ENCODE data around the gene GCC1. TPM values are rescaled to one million over a fixed set of nuclear protein-coding genes. Genes with fewer than 3 reads are reported as not detected.

GCC1 gene
- total and polyA plus RNA-seq, 4 donors, result 5.5 to 13.6 (median 10.2) TPM

DNA sequence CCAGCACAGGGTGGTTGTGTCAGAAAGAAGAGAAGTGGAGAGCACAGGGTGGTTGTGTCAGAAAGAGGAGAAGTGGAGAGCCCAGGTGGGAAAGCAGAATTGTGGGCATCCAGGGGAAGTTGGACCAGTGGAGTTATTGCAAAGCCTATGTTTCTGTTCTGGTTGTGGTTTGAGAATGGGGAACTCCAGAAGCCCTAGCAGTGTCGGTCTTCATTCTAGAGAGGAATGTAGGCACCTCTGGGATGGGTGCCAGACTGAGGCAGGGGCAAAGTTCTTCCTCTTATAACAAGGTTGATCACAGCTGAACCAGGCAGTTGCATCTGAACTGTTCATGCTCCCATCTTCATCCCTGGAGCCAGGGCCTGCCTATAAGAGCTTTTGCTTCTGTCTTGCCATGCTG, 9.1 kb upstream of the GCC1 start:
- Histone ChIP-seq H3K4me3 (ENCODE audit: low read length in 2 of 2) (no peak overlapping the region), H3K27me3 (ENCODE audit: control insufficient read depth in 1 of 2, insufficient read depth in 2 of 2, low read length in 1 of 2) (no peaks in the 10 kb centered on the region), H3K27ac (ENCODE audit: low read depth in 1 of 2, low read length in 2 of 2) (no peak overlapping the region), H3K9me3 (ENCODE audit: control insufficient read depth, low read length) (no peaks in the 10 kb centered on the region), H3K4me1 (ENCODE audit: control insufficient read depth in 1 of 2, insufficient read depth in 2 of 2, low read length in 2 of 2) (no peaks in the 10 kb centered on the region), H3K36me3 (ENCODE audit: control insufficient read depth in 1 of 2, insufficient read depth in 2 of 2, low read length in 1 of 2) (peaks cover 0 to 3% of the 10 kb centered on the region in 2 donors)
- intact Hi-C loops (cut with DNase I), result no loop called here
- ATAC-seq (ENCODE audit: low FRiP score) (no peak), DNase-seq (peak in 1 of 2 donors; percentile 63)
- whole genome bisulfite sequencing, 2 donors, result 73 to 81% methylated on average over 1 of the region's 1 CpG

DNA sequence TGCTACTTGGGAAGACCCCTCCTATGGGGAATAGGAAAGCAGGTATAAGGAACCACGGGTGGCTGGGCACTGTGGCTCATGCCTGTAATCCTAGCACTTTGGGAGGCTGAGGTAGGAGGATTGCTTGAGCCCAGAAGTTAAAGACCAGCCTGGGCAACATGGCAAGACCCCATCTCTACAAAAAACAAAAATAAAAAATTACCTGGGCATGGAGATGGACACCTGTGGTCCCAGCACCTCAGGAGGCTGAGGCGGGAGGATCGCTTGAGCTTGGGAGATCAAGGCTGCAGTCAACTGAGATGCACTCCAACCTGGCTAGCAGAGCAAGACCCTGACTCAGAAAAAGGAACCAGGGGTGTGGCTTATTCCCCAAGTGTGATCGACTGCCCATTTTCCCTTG, 7.2 kb upstream of the GCC1 start:
- 74 to 75% methylated on average over 4 of the region's 4 CpGs for WGBS, 2 donors
- ATAC-seq (ENCODE audit: low FRiP score), result no peak
- DNase-seq, result no peak
- Histone ChIP-seq H3K27ac (ENCODE audit: low read depth in 1 of 2, low read length in 2 of 2) (no peak overlapping the region), H3K27me3 (ENCODE audit: control insufficient read depth in 1 of 2, insufficient read depth in 2 of 2, low read length in 1 of 2) (no peaks in the 10 kb centered on the region), H3K9me3 (ENCODE audit: control insufficient read depth, low read length) (no peaks in the 10 kb centered on the region), H3K4me1 (ENCODE audit: control insufficient read depth in 1 of 2, insufficient read depth in 2 of 2, low read length in 2 of 2) (no peaks in the 10 kb centered on the region), H3K36me3 (ENCODE audit: control insufficient read depth in 1 of 2, insufficient read depth in 2 of 2, low read length in 1 of 2) (peaks cover 0 to 3% of the 10 kb centered on the region in 2 donors), H3K4me3 (ENCODE audit: low read length in 2 of 2) (no peak overlapping the region)
- intact Hi-C loops (cut with DNase I), result no loop called here

DNA sequence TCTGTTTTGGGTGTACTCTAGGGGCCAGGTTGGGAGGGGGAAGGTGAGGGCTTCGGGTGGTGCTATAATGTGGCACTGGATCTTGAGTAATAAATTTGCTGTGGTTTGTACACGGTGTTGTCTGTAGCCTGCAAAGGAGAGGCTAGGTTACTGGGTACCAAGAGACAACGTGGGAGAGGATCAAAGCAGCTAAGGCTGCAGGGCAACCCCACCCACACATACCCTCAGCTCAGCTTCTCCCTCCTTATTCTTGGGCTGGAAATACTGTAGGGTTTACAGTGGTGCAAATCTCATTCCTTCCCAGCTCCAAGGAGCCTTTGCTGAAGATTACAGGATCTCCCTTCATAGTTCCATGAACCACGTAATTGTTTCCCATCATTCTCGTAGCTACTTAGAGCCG, 6.2 kb upstream of the GCC1 start:
- H3K27ac ChIP-seq (ENCODE audit: low read depth in 1 of 2, low read length in 2 of 2), result no peak overlapping the region
- H3K4me1 ChIP-seq (ENCODE audit: control insufficient read depth in 1 of 2, insufficient read depth in 2 of 2, low read length in 2 of 2), result no peaks in the 10 kb centered on the region
- no peak overlapping the region for H3K4me3 ChIP-seq (ENCODE audit: low read length in 2 of 2)
- H3K27me3 ChIP-seq (ENCODE audit: control insufficient read depth in 1 of 2, insufficient read depth in 2 of 2, low read length in 1 of 2), result no peaks in the 10 kb centered on the region
- ATAC-seq (ENCODE audit: low FRiP score) (no peak), DNase-seq (no peak)
- no peaks in the 10 kb centered on the region for H3K9me3 ChIP-seq (ENCODE audit: control insufficient read depth, low read length)
- peaks cover 0 to 3% of the 10 kb centered on the region in 2 donors for H3K36me3 ChIP-seq (ENCODE audit: control insufficient read depth in 1 of 2, insufficient read depth in 2 of 2, low read length in 1 of 2)
- intact Hi-C loops (cut with DNase I), result no loop called here
- 87 to 88% methylated on average over 6 of the region's 6 CpGs for WGBS, 2 donors

DNA sequence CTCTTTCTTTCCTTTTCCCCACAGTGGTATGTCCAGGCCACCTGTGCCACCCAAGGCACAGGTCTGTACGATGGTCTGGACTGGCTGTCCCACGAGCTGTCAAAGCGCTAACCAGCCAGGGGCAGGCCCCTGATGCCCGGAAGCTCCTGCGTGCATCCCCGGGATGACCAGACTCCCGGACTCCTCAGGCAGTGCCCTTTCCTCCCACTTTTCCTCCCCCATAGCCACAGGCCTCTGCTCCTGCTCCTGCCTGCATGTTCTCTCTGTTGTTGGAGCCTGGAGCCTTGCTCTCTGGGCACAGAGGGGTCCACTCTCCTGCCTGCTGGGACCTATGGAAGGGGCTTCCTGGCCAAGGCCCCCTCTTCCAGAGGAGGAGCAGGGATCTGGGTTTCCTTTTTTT, 5.8 kb upstream of the GCC1 start:
- WGBS, 2 donors, result 93 to 97% methylated on average over 7 of the region's 7 CpGs
- Histone ChIP-seq H3K4me1 (ENCODE audit: control insufficient read depth in 1 of 2, insufficient read depth in 2 of 2, low read length in 2 of 2) (no peaks in the 10 kb centered on the region), H3K27ac (ENCODE audit: low read depth in 1 of 2, low read length in 2 of 2) (no peak overlapping the region), H3K27me3 (ENCODE audit: control insufficient read depth in 1 of 2, insufficient read depth in 2 of 2, low read length in 1 of 2) (no peaks in the 10 kb centered on the region), H3K4me3 (ENCODE audit: low read length in 2 of 2) (no peak overlapping the region), H3K36me3 (ENCODE audit: control insufficient read depth in 1 of 2, insufficient read depth in 2 of 2, low read length in 1 of 2) (peaks cover 0 to 3% of the 10 kb centered on the region in 2 donors), H3K9me3 (ENCODE audit: control insufficient read depth, low read length) (no peaks in the 10 kb centered on the region)
- intact Hi-C loops (cut with DNase I), result no loop called here
- ATAC-seq (ENCODE audit: low FRiP score) (no peak), DNase-seq (no peak)

DNA sequence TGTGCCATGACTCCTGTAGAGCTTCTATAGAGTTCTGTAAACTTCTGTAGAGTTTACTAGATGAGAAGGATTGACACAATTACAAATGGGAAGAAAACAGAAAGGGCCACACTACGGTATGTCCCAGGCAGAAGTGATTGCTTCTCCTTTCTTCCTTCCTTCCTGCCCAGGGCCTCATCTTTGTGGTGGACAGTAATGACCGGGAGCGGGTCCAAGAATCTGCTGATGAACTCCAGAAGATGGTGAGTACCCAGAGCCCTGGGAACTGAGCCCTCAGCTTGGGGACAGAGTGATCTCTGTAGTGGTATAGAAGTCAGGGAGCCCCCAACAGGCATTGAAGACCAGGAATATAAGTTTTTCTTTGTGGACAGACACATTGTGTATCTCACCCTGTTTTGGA, 4.5 kb upstream of the GCC1 start:
- ATAC-seq (ENCODE audit: low FRiP score) (no peak), DNase-seq (no peak)
- Histone ChIP-seq H3K27me3 (ENCODE audit: control insufficient read depth in 1 of 2, insufficient read depth in 2 of 2, low read length in 1 of 2) (no peaks in the 10 kb centered on the region), H3K9me3 (ENCODE audit: control insufficient read depth, low read length) (no peaks in the 10 kb centered on the region), H3K4me3 (ENCODE audit: low read length in 2 of 2) (no peak overlapping the region), H3K27ac (ENCODE audit: low read depth in 1 of 2, low read length in 2 of 2) (no peak overlapping the region), H3K36me3 (ENCODE audit: control insufficient read depth in 1 of 2, insufficient read depth in 2 of 2, low read length in 1 of 2) (peaks cover 0 to 3% of the 10 kb centered on the region in 2 donors), H3K4me1 (ENCODE audit: control insufficient read depth in 1 of 2, insufficient read depth in 2 of 2, low read length in 2 of 2) (no peaks in the 10 kb centered on the region)
- intact Hi-C loops (cut with DNase I), result loop anchor here (5.0 to 10.0 kb wide), 3 partner anchors 42 to 195 kb away; partner anchors contain the start of genes ZNF800 (in 2 of the 2) and SND1 (in 1 of the 2)
- 88 to 92% methylated on average over 3 of the region's 3 CpGs for WGBS, 2 donors

DNA sequence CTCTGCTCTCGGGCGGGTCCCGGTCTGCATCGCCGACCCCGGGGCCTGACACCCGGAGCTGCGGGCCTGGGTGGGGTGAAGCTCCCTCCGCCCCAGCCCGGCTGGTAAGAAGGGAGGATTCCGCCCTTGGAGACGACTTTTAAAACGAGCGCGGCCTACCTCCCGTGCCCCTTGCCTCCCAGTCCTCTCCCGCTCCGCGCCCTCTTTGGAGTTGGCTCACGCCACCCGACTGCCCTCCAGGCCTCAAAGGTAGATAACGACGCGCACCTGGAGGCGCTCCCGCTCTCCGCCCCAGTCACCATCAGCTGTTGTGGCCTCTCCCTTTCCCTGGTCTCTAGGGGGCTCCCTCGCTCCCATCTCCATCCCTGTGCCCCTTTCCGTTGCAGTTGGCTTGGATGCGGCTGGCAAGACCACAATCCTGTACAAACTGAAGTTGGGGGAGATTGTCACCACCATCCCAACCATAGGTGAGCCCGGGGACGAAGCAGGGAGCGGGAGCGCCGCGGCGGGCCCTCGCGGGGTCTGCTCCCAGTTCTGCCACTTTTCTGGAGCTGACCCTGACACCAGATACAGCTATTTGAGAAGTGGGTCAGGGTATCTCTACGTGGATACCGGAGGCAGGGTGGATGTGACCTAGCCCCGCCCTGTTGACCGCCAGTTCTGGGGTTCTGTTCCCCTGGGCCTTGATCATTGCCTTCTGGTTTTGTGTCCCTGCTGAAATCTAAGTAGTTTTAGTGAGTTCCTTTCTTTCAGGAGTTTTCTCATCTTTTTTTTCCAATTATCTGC, 3.5 kb upstream of the GCC1 start:
- Histone ChIP-seq H3K36me3 (ENCODE audit: control insufficient read depth in 1 of 2, insufficient read depth in 2 of 2, low read length in 1 of 2) (peaks cover 0 to 3% of the 10 kb centered on the region in 2 donors), H3K9me3 (ENCODE audit: control insufficient read depth, low read length) (no peaks in the 10 kb centered on the region), H3K27ac (ENCODE audit: low read depth in 1 of 2, low read length in 2 of 2) (peak overlapping the region in 1 of 2 donors; percentile 55), H3K27me3 (ENCODE audit: control insufficient read depth in 1 of 2, insufficient read depth in 2 of 2, low read length in 1 of 2) (no peaks in the 10 kb centered on the region), H3K4me1 (ENCODE audit: control insufficient read depth in 1 of 2, insufficient read depth in 2 of 2, low read length in 2 of 2) (peaks cover 0 to 4% of the 10 kb centered on the region in 2 donors), H3K4me3 (ENCODE audit: low read length in 2 of 2) (peak overlapping the region; percentile 85 to 86)
- ATAC-seq (ENCODE audit: low FRiP score) (peak; percentile 30), DNase-seq (peak in 1 of 2 donors; percentile 81)
- intact Hi-C loops (cut with DNase I), result loop anchor here (1.0 to 10.0 kb wide), 4 partner anchors 43 to 194 kb away; partner anchors contain the start of genes ZNF800 (in 2 of the 2) and SND1 (in 1 of the 2)
- 3 to 4% methylated on average over 42 to 43 of the region's 43 CpGs for WGBS, 2 donors

DNA sequence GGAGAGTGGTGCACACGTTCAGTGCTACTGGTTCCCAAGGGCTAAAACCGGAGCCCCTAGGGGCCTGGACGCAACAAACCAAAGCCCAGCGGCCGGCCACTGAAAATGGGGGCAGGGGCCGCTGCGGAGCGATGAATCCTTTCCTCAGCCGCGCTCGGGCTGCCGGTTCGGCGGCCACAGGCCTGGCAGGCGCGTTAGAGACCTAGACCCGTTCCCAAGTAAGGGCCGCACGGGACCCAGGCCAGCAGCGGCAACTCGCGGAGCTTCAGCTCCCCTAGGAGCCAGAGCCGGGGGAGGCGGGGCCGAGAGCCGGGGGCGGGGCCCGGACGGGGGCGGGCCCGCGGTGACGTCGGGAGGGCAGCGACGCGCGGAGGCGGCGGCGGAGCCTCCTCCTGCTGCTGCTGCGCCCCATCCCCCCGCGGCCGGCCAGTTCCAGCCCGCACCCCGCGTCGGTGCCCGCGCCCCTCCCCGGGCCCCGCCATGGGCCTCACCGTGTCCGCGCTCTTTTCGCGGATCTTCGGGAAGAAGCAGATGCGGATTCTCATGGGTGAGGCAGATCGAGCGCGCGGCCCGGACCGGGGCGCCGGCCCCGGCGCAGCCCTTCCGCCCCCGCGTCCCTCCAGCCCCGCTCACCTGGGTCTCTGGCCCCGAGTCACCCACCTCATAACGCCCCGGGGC, 2.8 kb upstream of the GCC1 start, which contains the start of gene ARF5:
Gene ARF5 (plus strand): TSS at position 393 of the 678 bp plus-strand sequence. CDS start 88 bp downstream, at position 481.
- 0 to 1% methylated on average over 62 to 77 of the region's 77 CpGs for WGBS, 2 donors
- intact Hi-C loops (cut with DNase I), result loop anchor here (1.0 to 10.0 kb wide), 4 partner anchors 44 to 193 kb away; partner anchors contain the start of genes ZNF800 (in 2 of the 2) and SND1 (in 1 of the 2)
- peaks cover 1 to 4% of the 10 kb centered on the region in 2 donors for H3K4me1 ChIP-seq (ENCODE audit: control insufficient read depth in 1 of 2, insufficient read depth in 2 of 2, low read length in 2 of 2)

DNA sequence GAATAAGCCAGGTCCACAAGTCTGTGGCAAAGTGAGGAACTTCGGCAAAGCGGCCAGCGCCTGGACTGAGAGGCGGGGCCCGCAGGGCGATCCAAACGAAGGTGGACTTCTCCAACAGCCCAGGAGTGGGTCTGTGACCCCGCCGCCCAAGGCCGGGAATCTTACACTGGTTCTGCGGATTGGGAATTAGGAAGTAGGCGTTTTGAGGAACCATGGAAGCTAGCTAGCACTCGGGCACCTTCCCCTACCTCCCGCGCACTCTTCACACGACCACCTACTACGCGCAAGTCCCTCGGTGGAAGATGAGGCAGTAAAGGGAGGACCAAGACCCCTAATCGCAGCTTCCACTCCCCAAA, 2.2 kb upstream of the GCC1 start:
- peaks cover 0 to 3% of the 10 kb centered on the region in 2 donors for H3K36me3 ChIP-seq (ENCODE audit: control insufficient read depth in 1 of 2, insufficient read depth in 2 of 2, low read length in 1 of 2)
- H3K4me1 ChIP-seq (ENCODE audit: control insufficient read depth in 1 of 2, insufficient read depth in 2 of 2, low read length in 2 of 2), result peaks cover 1 to 4% of the 10 kb centered on the region in 2 donors
- H3K27ac ChIP-seq (ENCODE audit: low read depth in 1 of 2, low read length in 2 of 2), result peak overlapping the region; percentile 10 to 76
- intact Hi-C loops (cut with DNase I), result loop anchor here (1.0 to 10.0 kb wide), 4 partner anchors 45 to 193 kb away; partner anchors contain the start of genes ZNF800 (in 2 of the 2) and SND1 (in 1 of the 2)
- peak overlapping the region; percentile 19 to 85 for H3K4me3 ChIP-seq (ENCODE audit: low read length in 2 of 2)
- 49 to 57% methylated on average over 20 of the region's 20 CpGs for WGBS, 2 donors
- no peak for DNase-seq
- no peaks in the 10 kb centered on the region for H3K27me3 ChIP-seq (ENCODE audit: control insufficient read depth in 1 of 2, insufficient read depth in 2 of 2, low read length in 1 of 2)
- ATAC-seq (ENCODE audit: low FRiP score), result no peak
- H3K9me3 ChIP-seq (ENCODE audit: control insufficient read depth, low read length), result no peaks in the 10 kb centered on the region

More for the DNA sequence above, 2.8 kb upstream of the GCC1 start, which contains the start of gene ARF5:
- no peaks in the 10 kb centered on the region for H3K27me3 ChIP-seq (ENCODE audit: control insufficient read depth in 1 of 2, insufficient read depth in 2 of 2, low read length in 1 of 2)
- H3K27ac ChIP-seq (ENCODE audit: low read depth in 1 of 2, low read length in 2 of 2), result peak within 1 kb of the TSS; percentile 10 to 76
- ATAC-seq (ENCODE audit: low FRiP score) (peak; percentile 95), DNase-seq (peak; percentile 92 to 96)
- peaks cover 0 to 3% of the 10 kb centered on the region in 2 donors for H3K36me3 ChIP-seq (ENCODE audit: control insufficient read depth in 1 of 2, insufficient read depth in 2 of 2, low read length in 1 of 2)
- H3K4me3 ChIP-seq (ENCODE audit: low read length in 2 of 2), result peak within 1 kb of the TSS; percentile 85 to 86
- H3K9me3 ChIP-seq (ENCODE audit: control insufficient read depth, low read length), result no peaks in the 10 kb centered on the region
